Endodermal cell (in vitro differentiated cells): ENCODE results near the gene KIAA0586. TPM values are rescaled to one million over a fixed set of nuclear protein-coding genes. Genes with fewer than 3 reads are reported as not detected.

Experiments
- DNase-seq: peaks from one replicate; pipeline ENCODE4 v3.0.0-alpha.2; 2017
- H3K27ac ChIP-seq: 2 replicates; pipeline ENCODE4 v1.5.1; 2013; ENCODE audit warnings: mild to moderate bottlenecking, low read depth, low read length, moderate library complexity
- H3K27me3 ChIP-seq: 2 replicates; pipeline ENCODE4 v1.6.1; 2013; ENCODE audit warnings: mild to moderate bottlenecking, low read length, moderate library complexity; ENCODE audit not compliant: insufficient read depth, control insufficient read depth, poor library complexity, severe bottlenecking
- H3K36me3 ChIP-seq: 2 replicates; pipeline ENCODE4 v1.7.0; 2013; ENCODE audit warnings: mild to moderate bottlenecking, low read length, moderate library complexity; ENCODE audit not compliant: control insufficient read depth, insufficient read depth
- H3K4me1 ChIP-seq: one replicate; pipeline ENCODE4 v1.7.0; 2013; ENCODE audit warnings: low read length; ENCODE audit not compliant: control insufficient read depth, insufficient read depth
- H3K4me3 ChIP-seq: 2 replicates; pipeline ENCODE4 v1.5.1; 2013; ENCODE audit warnings: mild to moderate bottlenecking, low read length, moderate library complexity
- H3K9ac ChIP-seq: 2 replicates; pipeline ENCODE4 v1.6.1; 2013; ENCODE audit warnings: mild to moderate bottlenecking, low read length, moderate library complexity; ENCODE audit not compliant: poor library complexity, severe bottlenecking; ENCODE audit errors: extremely low read depth
- H3K9me3 ChIP-seq: 2 replicates; pipeline ENCODE4 v1.6.1; 2013; ENCODE audit warnings: mild to moderate bottlenecking, low read length, moderate library complexity; ENCODE audit not compliant: control insufficient read depth
- H3K27ac Mint-ChIP-seq: 2 replicates; pipeline ENCODE4 v1.8.0; 2020; ENCODE audit warnings: mixed read lengths
- H3K27me3 Mint-ChIP-seq: 2 replicates; pipeline ENCODE4 v1.8.0; 2021; ENCODE audit warnings: mild to moderate bottlenecking, mixed read lengths; ENCODE audit not compliant: insufficient read depth
- H3K36me3 Mint-ChIP-seq: 2 replicates; pipeline ENCODE4 v1.8.0; 2020; ENCODE audit warnings: low read depth, mixed read lengths
- H3K4me1 Mint-ChIP-seq: 2 replicates; pipeline ENCODE4 v1.8.0; 2020; ENCODE audit warnings: mixed read lengths
- H3K4me3 Mint-ChIP-seq: 2 replicates; pipeline ENCODE4 v1.8.0; 2020; ENCODE audit warnings: mild to moderate bottlenecking, moderate library complexity, mixed read lengths
- H3K9me3 Mint-ChIP-seq: 2 replicates; pipeline ENCODE4 v1.8.0; 2020; ENCODE audit warnings: mild to moderate bottlenecking, mixed read lengths
- CTCF ChIP-seq: fragments of 200-600 bp; sonication (generic); conservative IDR thresholded peaks from 2 replicates; pipeline ENCODE4 v1.5.0; 2021; ENCODE audit warnings: antibody characterized with exemption, mild to moderate bottlenecking
- WGBS, 2 experiments: methylation state at CpG; one replicate each; pipeline versions ENCODE4 v1.1.5 to v1.1.7; 2013; ENCODE audit warnings: missing lambda C conversion rate in 2 of 2, mixed read lengths in 1 of 2; ENCODE audit not compliant: insufficient coverage in 1 of 2, insufficient read length in 1 of 2; 5-methylcytosine and 5-hydroxymethylcytosine counted together
- total RNA-seq, 2 donors: library from RNA; stranded (reverse); fragmentation: NEBNext Ultra II Directional in 1 of 2; extraction: Animal tissue kit (Norgen Biotek cat#: 25700) in 1 of 2; gene quantifications; 2 replicates in 1 of 2; 3 replicates in 1 of 2; pipeline ENCODE4 v1.2.1, GENCODE V29; 2021

KIAA0586 gene
- total RNA-seq, 2 donors from 2014 or later = 14.2 to 26.4 TPM

GRCh38 chr14:58460772-58461171 is 33.3 kb downstream of the KIAA0586 start:
- Histone ChIP-seq H3K4me3 (no peak overlapping the region), H3K27me3 (no peaks in the 10 kb centered on the region), H3K9ac (no peak overlapping the region), H3K36me3 (peaks cover 40% of the 10 kb centered on the region), H3K4me1 (no peaks in the 10 kb centered on the region), H3K9me3 (no peaks in the 10 kb centered on the region), H3K27ac (no peak overlapping the region)
- Mint-ChIP-seq H3K36me3 (peaks cover 10% of the 10 kb centered on the region), H3K27ac (no peak overlapping the region), H3K9me3 (no peaks in the 10 kb centered on the region), H3K27me3 (no peaks in the 10 kb centered on the region), H3K4me1 (peaks cover 2% of the 10 kb centered on the region), H3K4me3 (no peak overlapping the region)
- TF ChIP-seq CTCF = no peak
- WGBS, 2 experiments = 86% methylated on average over 1 of the region's 2 CpGs; no CpG with 5 or more reads in 1 of the 2 experiments
- DNase-seq = no peak

GRCh38 chr14:58463147-58463546 is 35.6 kb downstream of the KIAA0586 start:
- Mint-ChIP-seq H3K36me3 (peaks cover 14% of the 10 kb centered on the region), H3K4me1 (no peaks in the 10 kb centered on the region), H3K27me3 (no peaks in the 10 kb centered on the region), H3K27ac (no peak overlapping the region), H3K9me3 (no peaks in the 10 kb centered on the region), H3K4me3 (no peak overlapping the region)
- H3K9me3 ChIP-seq = no peaks in the 10 kb centered on the region
- no peak for TF ChIP-seq CTCF
- H3K4me1 ChIP-seq = no peaks in the 10 kb centered on the region
- WGBS, 2 experiments = 95 to 100% methylated on average over 2 of the region's 2 CpGs
- no peak for DNase-seq
- no peak overlapping the region for H3K27ac ChIP-seq
- no peak overlapping the region for H3K9ac ChIP-seq
- H3K27me3 ChIP-seq = no peaks in the 10 kb centered on the region
- peaks cover 41% of the 10 kb centered on the region for H3K36me3 ChIP-seq
- no peak overlapping the region for H3K4me3 ChIP-seq

GRCh38 chr14:58464652-58465051 is 37.1 kb downstream of the KIAA0586 start:
- Mint-ChIP-seq H3K27me3 (no peaks in the 10 kb centered on the region), H3K4me1 (no peaks in the 10 kb centered on the region), H3K4me3 (no peak overlapping the region), H3K36me3 (peaks cover 14% of the 10 kb centered on the region), H3K27ac (no peak overlapping the region), H3K9me3 (no peaks in the 10 kb centered on the region)
- DNase-seq = no peak
- WGBS, 2 experiments = 94 to 100% methylated on average over 6 to 7 of the region's 8 CpGs
- Histone ChIP-seq H3K4me1 (no peaks in the 10 kb centered on the region), H3K36me3 (peaks cover 43% of the 10 kb centered on the region), H3K9ac (no peak overlapping the region), H3K27ac (no peak overlapping the region), H3K27me3 (no peaks in the 10 kb centered on the region), H3K9me3 (no peaks in the 10 kb centered on the region), H3K4me3 (no peak overlapping the region)
- no peak for TF ChIP-seq CTCF
